Stimulated activated CD4-positive, alpha-beta T cell treated with anti-CD3 and anti-CD28 coated beads, Interleukin-12 subunit alpha, Interleukin-12 subunit beta, amount 100 ng/mL, for 4 hours (primary cell): ENCODE measurements around the gene ATP6V0E1.
"Not testable (repeated sequence)": the region's sequence is repeated elsewhere in the genome, so short reads cannot be mapped to it uniquely, and the experiment has no call there.

Experiments
- DNase-seq: peaks from one replicate; pipeline ENCODE4 v3.0.0-alpha.2; 2020

The ATP6V0E1 gene

DNA sequence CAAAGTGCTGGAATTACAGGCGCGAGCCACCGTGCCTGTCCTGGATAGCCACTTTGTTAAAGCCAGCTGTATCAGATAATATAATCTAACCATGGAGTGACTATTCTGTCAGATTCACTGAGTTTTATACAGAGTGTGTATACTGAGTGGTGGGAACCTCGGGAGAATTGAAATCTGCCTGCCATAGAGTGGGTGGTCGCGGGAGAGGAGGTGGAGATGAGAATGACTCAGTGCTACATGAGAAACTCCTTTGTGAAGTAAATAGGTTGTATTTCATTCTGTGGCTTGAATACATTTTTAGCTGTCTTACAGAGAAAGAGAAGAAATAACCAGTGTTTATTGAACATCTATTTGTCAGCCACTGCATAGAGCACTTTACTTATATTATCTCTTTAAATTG lies 26.4 kb downstream of the ATP6V0E1 start:
- DNase-seq, result peak; percentile 13

DNA sequence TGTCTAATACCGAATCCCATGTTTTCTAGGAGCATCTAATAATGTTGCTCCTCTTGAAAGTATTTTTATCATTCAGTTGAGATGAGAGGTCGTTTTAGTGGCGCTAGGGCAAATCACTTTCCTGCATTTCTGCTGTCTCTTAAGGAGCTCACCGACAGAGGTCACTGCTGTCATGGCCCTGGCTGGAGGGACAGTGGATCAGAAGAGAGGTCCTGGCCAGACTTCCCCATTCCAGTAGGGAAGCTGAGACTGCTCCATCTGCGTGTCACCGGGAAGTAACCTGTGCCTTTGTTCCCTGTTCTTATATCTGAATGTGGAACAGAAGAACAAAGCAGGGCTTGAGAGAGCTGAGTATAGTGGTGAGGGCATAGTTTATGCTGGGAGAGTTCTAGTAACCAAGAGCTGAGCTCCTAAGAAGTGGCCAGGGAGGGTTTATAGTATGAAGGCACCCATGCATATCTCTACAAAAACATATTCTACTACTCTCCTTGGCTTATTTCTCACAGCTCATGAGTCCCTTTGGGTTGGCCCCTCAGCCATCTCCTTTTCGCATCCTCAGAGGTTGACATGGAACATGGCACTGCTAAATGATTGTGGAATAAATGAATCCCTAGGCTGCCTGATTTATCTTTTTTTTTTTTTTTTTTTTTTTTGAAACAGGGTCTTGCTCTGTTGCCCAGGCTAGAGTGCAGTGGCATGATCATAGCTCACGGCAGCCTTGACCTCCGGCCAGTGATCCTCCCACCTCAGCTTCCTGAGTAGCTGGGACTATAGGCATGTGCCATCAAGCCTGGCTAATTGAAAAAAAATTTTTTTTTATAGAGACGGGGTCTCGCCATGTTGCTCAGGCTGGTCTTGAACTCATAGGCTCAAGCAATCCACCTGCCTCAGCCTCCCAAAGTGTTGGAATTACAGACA lies 27.2 kb downstream of the ATP6V0E1 start:
- no peak for DNase-seq

DNA sequence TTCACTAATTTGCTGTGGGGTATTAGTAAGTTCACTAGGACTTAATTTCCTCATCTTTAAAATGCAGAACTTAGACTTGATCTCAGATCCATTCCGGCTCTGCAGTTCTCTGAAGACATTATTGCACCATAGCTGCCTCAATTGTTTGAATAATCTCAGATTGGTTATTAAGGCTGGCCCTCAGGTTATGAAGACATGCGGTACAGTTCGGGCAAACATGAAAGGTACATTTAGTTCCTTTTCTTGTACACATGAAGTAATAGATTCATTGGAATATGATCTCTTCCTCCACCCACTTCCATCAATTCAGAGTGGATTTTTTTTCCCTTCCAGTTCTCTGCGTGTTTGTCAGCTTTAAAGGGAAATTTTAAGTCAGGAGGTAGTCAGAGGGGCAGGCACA lies 28.0 kb downstream of the ATP6V0E1 start:
- DNase-seq, result no peak

DNA sequence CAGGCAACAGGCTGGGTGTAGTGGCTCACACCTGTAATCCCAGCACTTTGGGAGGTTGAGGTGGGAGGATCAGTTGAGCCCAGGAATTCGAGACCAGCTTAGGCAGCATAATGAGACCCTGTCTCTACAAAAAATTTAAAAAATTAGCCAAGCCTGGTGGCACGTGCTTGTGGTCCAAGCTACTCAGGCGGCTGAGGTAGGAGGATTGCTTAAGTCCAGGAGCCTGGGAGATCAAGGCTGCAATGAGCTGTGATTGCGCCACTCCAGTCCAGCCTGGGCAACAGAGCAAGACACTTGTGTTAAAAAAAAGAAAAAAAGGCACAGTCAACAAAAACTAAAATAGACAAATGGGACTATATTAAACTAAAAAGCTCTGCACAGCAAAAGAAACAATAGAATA lies 29.3 kb downstream of the ATP6V0E1 start:
- DNase-seq, result no peak

DNA sequence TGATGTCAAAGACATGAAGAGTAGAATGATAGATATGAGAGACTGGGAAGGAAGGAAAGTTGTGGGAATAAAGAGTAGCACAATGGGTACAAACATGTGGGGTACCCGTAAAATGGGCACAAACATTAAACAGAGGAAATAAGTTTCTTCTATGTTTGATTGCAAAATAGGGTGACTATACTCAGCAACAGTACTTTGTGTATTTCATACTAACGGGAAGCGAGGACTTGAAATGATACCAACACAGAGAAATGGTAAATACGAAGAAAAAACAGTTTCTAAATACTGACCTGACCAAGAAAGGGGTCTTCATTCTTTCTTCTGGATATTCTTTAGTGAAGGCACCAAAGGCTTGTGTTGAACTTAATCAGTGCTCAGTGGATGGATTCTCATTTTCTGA lies 31.1 kb downstream of the ATP6V0E1 start:
- no peak for DNase-seq

DNA sequence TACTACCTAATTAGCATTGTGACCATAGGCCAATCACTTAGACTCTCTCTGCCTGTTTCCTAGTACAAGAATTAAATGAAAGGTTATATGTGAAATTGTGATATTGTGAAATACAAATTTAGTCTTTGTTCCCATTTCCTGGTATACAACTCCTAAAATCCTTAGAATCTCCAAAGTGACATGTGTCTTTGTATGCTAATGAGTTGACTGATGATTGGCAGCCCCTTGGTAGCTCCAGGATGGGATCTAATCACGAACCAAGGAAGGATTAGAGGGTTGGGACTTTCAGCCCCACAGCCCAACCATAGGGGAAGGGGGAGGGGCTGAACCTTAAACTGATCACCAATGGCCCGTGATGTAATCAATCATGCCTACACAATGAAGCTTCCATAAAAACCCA lies 31.6 kb downstream of the ATP6V0E1 start:
- DNase-seq, result no peak

DNA sequence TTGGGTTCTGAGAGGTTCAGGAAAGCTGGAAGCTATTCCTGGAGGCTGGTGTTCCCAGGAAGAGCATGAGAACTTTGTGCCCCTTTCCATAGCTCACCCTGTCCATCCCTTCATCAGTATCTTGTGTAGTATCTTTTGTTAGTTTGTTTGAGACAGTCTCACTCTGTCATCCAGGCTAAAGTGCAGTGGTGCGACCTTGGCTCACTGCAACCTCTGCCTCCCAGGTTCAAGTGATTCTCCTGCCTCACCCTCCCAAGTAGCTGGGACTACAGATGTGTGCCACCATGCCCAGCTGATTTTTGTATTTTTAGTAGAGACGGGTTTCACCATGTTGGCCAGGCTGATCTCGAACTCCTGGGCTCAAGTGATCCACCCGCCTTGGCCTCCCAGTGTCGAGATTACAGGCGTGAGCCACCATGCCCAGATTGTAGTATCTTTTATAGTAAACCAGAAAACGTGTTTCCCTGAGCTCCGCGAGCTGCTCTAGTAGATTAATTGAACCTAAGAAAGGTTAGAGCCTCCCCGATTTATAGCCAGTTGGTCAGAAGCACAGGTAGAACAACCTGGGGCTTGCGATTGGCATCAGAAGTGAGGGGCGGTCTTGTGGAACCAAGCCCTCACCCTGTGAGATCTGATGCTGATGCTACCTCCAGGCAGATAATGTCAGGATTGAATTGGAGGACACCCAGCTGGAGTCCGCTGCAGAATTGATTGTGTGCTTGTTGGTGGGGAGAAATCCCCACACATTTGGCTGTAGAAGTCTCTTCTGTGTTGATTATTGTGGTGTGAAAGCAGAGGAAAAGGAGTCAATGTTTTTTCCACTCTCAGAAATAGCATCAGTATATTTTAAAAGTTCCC lies 32.3 kb downstream of the ATP6V0E1 start:
- DNase-seq, result no peak

DNA sequence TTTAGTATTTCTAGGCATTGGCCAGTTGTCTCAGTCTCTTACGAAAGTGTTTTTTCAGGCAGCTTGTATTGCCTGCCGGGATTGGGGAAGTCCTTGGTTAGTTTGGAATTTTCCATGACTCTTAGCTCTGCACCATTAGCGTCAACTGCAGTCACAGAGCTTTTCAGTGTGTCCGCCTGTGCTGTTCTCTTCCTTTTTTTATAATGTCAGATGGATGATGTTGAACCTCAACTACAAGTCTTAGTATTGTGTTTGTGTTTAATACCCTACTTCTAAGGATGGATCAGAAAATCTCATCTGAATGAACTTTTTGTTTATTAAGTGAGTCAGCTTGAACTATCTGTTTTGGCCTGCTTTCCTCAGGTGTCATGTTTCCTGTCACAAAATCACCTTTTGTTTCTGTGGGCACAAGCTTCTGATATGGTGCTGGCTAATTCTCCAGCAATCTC lies 33.1 kb downstream of the ATP6V0E1 start:
- no peak for DNase-seq

DNA sequence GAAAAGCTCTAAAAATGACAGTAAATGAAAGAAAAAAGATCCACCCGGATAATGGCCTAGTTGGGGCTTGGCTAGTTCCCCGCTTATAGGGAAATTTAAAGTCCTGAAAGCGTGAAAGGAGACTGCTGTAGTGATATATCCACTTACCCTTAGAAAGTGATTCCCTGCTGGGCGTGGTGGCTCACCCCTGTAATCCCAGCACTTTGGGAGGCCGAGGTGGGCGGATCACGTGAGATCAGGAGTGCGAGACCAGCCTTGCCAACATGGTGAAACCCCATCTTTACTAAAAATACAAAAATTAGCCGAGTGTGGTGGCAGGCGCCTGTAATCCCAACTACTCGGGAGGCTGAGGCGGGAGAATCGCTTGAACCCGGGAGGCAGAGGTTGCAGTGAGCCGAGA lies 33.5 kb downstream of the ATP6V0E1 start:
- DNase-seq, result not testable (repeated sequence)

DNA sequence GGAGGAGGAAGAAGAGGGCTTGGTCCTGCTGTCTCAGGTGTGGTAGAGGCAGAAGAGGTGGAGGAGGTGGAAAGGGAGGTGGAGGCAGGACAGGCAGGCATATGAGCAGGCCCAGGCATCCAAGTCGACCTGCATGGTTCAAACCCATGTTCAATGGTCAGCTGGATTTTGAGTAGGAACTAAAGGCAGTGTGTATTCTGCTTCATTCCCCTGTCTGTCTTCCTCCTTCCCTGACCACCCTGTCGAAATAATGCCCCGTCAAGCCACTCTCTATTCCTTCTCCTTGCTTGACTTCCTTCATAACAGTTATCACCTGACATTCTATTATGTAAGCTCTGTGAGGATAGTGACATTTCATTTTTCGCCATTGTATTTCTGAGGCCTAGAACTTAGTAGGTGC lies 34.8 kb downstream of the ATP6V0E1 start:
- no peak for DNase-seq

DNA sequence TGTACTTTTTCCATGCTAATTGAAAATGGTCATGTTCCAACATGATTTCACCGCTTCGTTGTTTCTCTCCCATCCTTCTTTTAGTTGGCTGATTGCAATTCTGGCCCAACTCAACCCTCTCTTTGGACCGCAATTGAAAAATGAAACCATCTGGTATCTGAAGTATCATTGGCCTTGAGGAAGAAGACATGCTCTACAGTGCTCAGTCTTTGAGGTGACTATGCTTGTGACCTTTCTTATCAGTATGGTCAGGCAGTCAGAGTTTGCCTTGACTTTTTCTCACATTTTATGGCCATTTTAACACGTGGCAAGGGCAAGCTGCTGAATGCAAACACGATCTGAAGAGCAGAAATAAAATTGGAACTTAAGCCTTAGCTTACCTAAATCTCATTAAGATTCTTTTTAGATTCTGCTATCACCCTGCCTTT lies 36.6 kb downstream of the ATP6V0E1 start:
- no peak for DNase-seq

DNA sequence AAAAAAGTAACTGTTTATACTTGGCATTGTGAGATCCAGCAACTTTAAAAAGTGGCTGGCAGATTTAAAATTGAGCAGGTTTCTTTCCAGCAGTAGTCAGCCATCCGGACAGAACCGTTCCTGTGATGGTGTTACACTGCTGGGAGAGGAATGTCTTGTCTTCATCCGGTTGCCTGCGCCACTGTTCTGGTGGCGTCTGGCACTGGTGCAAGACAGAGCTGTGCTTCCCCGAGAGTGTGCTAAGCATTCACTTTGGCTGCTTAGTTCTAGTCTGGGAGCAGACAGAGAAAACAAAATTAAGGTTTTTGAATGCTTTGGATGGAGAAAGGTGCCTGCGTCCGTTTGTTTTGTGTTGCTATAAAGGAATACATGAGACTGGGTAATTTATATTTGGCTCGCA lies 37.1 kb downstream of the ATP6V0E1 start:
- no peak for DNase-seq

DNA sequence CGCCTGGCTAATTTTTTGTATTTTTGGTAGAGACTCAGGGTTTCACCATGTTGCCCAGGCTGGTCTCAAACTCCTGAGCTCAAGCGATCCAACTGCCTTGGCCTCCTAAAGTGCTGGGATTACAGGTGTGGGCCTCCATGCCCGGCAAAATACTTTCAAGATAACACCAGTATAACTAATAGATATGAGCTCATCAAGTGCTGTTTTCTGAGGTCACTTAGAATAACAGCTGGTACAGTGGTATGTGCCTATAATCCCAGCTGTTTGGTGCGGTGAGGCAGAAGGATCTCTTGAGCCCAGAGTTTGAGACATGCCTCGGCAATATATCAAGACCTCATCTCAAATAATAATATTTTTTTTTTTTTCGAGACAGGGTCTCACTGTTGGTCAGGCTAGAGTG lies 42.1 kb downstream of the ATP6V0E1 start:
- no peak for DNase-seq

DNA sequence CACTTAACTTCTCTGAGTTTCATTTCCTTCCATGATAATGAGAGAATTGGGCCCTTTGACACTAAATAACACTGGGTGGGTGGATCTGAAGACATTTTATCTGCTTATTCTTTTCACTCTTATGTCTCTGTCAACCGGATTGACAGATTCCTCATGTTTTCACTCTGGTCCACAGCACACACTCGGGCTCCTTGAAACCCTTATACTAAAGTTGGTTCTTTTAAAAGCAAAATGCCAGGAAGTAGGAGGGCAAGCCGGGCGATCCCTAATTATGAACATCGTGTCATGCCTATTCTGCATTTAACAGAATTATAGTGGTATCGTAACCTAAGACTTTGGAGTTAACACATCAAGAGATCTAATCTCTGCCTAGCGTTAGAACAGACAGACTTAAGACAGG lies 44.3 kb downstream of the ATP6V0E1 start:
- no peak for DNase-seq

DNA sequence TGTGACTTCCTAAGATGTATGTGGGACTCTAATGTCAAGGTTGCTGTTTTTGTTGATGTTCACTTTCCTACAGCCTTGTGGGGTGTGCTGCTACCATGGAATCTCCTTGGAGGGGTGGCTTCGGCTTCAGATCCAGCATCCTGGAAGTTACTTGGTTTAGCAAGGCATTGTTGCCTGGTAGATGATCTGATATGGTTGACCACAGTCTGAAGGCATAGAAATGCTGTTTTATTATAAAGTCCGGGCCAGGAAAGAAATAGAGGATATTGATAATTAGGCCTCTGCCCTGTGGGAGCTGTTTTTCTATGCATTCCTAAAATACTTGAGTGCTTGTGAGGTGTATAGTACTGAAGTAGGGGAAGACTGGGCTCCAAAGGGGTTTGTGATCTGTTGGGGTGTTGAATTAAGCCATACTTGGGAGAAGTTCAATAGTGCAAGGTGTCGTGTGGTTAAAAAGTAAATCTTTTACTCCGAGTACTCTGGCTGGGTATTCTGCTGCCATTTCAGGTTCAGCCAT lies 45.3 kb downstream of the ATP6V0E1 start:
- DNase-seq, result no peak

DNA sequence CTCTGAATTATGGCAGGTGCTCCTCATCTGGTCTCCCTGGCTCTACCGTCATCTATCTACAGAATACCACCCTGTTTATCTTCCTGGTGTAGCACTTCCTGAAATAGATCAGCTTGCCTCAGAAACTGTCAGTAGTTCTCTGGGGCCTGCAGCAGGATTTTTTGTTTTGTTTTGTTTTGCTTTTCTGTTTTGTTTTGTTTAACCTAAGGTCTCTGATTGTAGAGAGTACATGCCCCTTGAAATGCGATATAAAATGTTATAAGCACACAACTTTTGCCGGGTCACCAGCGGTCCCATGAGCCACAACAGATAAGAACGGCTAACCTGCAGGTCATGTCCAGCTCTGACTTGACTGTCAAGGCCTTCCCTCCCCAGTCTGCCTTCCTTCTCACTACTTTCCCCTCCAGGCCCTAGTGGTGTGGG lies 45.9 kb downstream of the ATP6V0E1 start:
- DNase-seq, result no peak

DNA sequence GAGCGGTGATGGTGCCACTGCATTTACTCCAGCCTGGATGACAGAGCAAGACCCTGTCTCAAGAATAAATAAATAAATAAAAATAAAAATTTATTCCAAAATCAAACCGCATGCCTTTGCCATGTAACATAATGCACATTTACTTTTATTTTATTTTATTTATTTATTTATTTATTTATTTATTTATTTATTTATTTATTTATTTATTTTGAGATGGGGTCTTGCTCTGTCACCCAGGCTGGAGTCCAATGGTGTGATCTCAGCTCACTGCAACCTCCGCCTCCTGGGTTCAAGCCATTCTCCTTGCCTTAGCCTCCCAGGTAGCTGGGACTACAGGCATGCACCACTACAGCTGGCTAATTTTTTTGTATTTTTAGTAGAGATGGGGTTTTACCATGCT lies 48.5 kb downstream of the ATP6V0E1 start:
- DNase-seq, result not testable (repeated sequence)

DNA sequence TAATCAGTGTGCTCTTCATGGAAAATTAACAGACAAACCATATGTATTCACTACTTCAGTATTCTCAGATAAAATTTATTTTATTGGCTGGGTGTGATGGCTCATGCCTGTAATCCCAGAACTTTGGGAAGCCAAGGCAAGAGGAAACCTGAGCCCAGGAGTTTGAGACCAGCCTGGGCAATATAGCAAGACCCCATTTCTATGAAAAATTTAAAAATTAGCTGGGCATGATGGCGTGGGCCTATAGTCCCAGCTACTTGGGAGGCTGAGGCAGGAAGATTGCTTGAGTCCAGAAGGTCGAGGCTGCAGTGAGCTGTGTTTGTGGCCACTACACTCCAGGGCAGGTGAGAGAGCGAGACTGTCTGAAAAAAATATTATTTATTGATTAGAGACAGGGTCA lies 49.2 kb downstream of the ATP6V0E1 start:
- DNase-seq, result no peak

DNA sequence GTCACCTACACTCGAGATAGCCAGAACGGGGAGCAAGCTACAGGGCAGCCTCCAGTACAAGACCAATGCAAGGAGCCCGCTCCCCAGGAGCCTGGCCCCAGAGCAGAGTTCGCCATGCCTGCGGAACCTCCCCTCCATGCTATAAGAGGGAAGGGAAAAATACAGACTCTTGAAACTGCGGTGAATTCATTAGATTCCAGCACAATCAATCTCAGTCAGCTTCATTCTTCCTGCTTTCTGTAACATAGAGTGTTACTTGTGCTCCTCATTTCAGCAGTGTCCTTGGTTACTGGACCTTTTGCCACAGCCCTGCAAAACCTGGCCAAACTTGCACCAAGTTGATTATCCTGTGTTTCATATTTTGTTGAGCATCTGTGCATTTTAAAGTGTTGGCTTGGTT lies 50.4 kb downstream of the ATP6V0E1 start:
- no peak for DNase-seq

DNA sequence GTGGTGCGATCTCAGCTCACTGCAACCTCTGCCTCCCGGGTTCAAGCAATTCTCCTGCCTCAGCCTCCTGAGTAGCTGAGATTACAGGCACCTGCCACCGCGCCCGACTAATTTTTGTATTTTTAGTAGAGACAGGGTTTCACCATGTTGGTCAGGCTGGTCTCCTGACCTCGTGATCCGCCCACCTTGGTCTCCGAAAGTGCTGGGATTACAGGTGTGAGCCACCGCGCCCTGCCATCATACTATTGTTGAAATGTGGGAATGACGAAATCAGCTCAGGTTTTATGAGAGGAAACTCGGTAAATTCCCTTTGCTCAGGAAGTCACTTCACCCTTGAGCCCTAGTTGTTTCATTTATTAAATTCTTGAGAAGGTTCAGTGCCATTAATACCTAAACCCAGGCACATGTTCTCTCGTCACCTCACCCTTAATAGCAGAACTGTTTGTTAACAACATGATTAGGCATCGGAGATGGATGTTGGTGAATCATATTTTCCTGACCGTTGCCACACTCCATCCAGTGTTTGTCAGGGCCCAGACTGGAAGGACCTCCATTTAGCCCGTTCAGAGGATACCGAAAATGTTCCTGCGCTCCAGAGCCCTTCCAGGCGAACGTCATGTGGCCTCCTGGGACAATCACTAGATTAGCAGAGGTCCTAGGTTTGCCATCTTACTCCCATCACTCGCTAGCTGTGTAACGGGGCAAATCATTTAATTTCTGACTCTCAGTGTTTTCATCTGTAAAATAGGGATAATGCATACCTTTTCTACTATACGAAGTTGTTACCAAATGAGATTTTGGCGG lies 52.5 kb downstream of the ATP6V0E1 start:
- DNase-seq, result no peak

DNA sequence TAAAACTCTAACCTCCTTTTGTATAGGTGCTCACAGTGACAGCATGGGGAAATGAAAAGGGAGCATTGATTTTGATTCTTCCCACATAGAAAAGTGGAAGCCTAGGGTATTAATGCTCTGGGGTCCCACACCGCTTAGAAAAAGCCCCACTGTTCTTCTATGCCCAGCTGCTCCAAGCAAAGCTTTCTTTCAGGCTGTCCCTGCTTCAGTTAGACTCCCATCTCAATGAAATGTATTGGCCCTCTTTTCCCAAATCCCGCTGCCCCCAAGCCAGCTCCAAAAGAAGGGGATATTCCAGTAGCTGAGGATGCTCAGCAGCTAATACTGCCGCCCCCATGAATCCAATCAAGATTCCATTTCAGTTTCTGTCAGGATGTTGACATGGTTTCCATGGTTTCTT lies 55.6 kb downstream of the ATP6V0E1 start:
- DNase-seq, result no peak

DNA sequence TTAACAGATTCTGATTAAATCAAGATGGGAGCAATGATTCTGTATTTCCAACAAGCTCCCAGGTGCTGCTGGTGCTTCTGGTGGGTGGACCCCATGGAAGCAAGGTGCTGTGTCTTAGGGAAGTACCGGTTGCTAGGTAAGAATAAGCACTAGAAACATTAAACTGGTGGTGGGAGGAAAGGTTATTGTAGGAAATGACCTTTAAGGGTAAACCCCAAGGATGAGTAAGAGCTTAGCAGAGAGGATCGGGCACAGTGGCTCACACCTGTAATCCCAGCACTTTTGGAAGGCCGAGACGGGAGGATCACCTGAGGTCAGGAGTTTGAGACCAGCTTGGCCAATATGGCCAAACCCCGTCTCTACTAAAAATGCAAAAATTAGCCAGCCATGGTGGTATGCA lies 56.4 kb downstream of the ATP6V0E1 start:
- no peak for DNase-seq
